Glomerular endothelial cell (primary cell): ENCODE measurements around the gene TEX51. TPM values are rescaled to one million over a fixed set of nuclear protein-coding genes. Genes with fewer than 3 reads are reported as not detected.

Experiments
- DNase-seq: peaks from one replicate; pipeline ENCODE4 v3.0.0-alpha.2; 2011; ENCODE audit warnings: low read depth, low spot score; ENCODE audit errors: extremely low read depth
- total RNA-seq: library from RNA; depleted of rRNA; stranded (reverse); fragments of >200 nt; gene quantifications from 2 replicates; pipeline ENCODE4 v1.2.3, GENCODE V29; 2015

TEX51 gene
- total RNA-seq, 1 donor from 2014 or later, result not detected

GRCh38 chr2:126890551-126891450, 7.9 kb upstream of the TEX51 start:
- DNase-seq, result no peak

GRCh38 chr2:126891681-126892500, 6.8 kb upstream of the TEX51 start:
- no peak for DNase-seq

- no peak for DNase-seq
Observed at GRCh38 chr2:126893153-126893552, 5.5 kb upstream of the TEX51 start.

GRCh38 chr2:126893606-126894005, 5.1 kb upstream of the TEX51 start:
- DNase-seq, result no peak

- no peak for DNase-seq
Observed at GRCh38 chr2:126894082-126894481, 4.6 kb upstream of the TEX51 start.

- no peak for DNase-seq
Observed at GRCh38 chr2:126894585-126895182, 4.0 kb upstream of the TEX51 start.

GRCh38 chr2:126895336-126895735, 3.4 kb upstream of the TEX51 start:
- DNase-seq, result no peak

- DNase-seq, result no peak
Observed at GRCh38 chr2:126896471-126896870, 2.2 kb upstream of the TEX51 start.

- DNase-seq, result no peak
Observed at GRCh38 chr2:126899616-126900185, 1.0 kb downstream of the TEX51 start.

- DNase-seq, result no peak
Observed at GRCh38 chr2:126900646-126901319, 2.1 kb downstream of the TEX51 start.

GRCh38 chr2:126901459-126901858, 2.8 kb downstream of the TEX51 start:
- DNase-seq, result no peak

- DNase-seq, result no peak
Observed at GRCh38 chr2:126902152-126902835, 3.6 kb downstream of the TEX51 start.

GRCh38 chr2:126902859-126903258, 4.2 kb downstream of the TEX51 start:
- DNase-seq, result no peak

- DNase-seq, result no peak
Observed at GRCh38 chr2:126905991-126906390, 7.3 kb downstream of the TEX51 start.

GRCh38 chr2:126906781-126907180, 8.1 kb downstream of the TEX51 start:
- no peak for DNase-seq

GRCh38 chr2:126907671-126908070, 9.0 kb downstream of the TEX51 start:
- DNase-seq, result no peak

- no peak for DNase-seq
Observed at GRCh38 chr2:126908721-126909177, 10.1 kb downstream of the TEX51 start.

- DNase-seq, result no peak
Observed at GRCh38 chr2:126909366-126909765, 10.7 kb downstream of the TEX51 start.

GRCh38 chr2:126909781-126910180, 11.1 kb downstream of the TEX51 start:
- no peak for DNase-seq

- no peak for DNase-seq
Observed at GRCh38 chr2:126910637-126911036, 11.9 kb downstream of the TEX51 start.
